ENCODE measurements around the gene ITPRIP. TPM values are rescaled to one million over a fixed set of nuclear protein-coding genes. Genes with fewer than 3 reads are reported as not detected.

Gene ITPRIP
- 6.8 and 7.9 TPM in 2 replicates for total RNA-seq

GRCh38 chr10:104337985-104338735, at the start of gene ITPRIP:
ITPRIP (minus strand) TSS chr10:104338465; CDS start chr10:104316051, 22,414 bp downstream.

DNA sequence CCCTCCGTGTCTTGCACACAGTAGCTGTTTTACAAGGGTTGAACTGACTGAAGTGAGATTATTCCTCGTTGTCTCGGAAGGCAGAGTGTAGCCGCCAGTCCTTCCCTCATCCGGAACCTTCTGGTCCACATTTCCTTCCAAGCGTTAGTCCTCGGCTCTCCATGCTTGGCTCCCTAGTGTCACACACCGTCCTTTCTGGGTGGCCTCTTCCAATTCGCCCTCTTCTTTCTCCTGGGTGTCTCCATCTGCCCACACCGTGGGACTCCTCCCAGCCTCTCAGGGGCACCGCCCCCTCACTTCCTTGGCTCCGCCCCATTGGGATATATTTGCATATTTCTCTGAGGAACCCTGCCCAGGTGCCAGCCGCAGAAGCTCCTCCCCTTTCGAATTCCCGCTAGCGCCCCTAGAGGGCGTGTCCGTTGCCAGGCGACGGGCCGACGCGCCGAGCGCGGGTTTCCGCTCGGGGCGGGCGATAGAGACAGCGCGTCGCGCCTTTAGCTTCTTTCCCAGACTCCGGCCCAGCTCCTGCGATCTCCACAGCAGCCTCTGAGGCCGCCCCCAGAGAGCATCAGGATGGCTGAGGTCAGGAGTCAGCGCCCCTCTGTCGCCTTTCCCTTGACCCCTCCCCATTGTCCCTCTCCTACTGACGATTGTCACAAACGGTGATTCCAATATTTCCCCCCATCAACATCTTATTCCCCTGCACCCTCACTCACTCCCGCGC, 15.2 kb upstream of the ITPRIP start, which contains the start of gene CFAP58:
Gene CFAP58 (plus strand): TSS at position 509 of the 724 bp plus-strand sequence. CDS start 65 bp downstream, at position 574.

GRCh38 chr10:104268713-104269645, 69.3 kb downstream of the ITPRIP start, which contains the start of gene GSTO2:
GSTO2 (plus strand) TSS chr10:104269184; CDS start chr10:104274916, 5,732 bp downstream.

Small RNA genes within 50 kb of the gene (small RNA-seq; reads per million reads assigned to genes)
- 0.26 reads per million for gene MIR4482

Other genes with a start within 250 kb of the ITPRIP start
- gene SFR1, start 216.3 kb downstream of the ITPRIP start, total RNA-seq: 10.8 and 11.4 TPM in 2 replicates
- gene CFAP43, start 106.1 kb downstream of the ITPRIP start, total RNA-seq: 0.11 and 1.6 TPM in 2 replicates
- gene GSTO1, start 83.6 kb downstream of the ITPRIP start, total RNA-seq: 85.2 and 161 TPM in 2 replicates
- gene GSTO2, start 69.3 kb downstream of the ITPRIP start, total RNA-seq: 19.6 and 20.5 TPM in 2 replicates
- gene CFAP58, start 15.4 kb upstream of the ITPRIP start, total RNA-seq: 0.11 and 0.39 TPM in 2 replicates